Astrocyte (in vitro differentiated cells and primary cell): ENCODE measurements around the gene CERS5.

ENCODE experiments used
- CTCF ChIP-seq: IDR thresholded peaks from 2 replicates; pipeline ENCODE4 v1.5.1; 2011; ENCODE audit warnings: low read depth, mild to moderate bottlenecking, inconsistent platforms, low read length, moderate library complexity; ENCODE audit not compliant: insufficient read depth
- EZH2 ChIP-seq: IDR thresholded peaks from 2 replicates; pipeline ENCODE4 v1.6.1; 2012; ENCODE audit warnings: mild to moderate bottlenecking, low read length, inconsistent platforms; ENCODE audit not compliant: insufficient read depth

- no peak for TF ChIP-seq EZH2
- no peak for TF ChIP-seq CTCF
Measured at GRCh38 chr12:50120521-50120920, 46.6 kb downstream of the CERS5 start.
